HG03139 (cell line): ENCODE results near the gene RNU1-3.
"Not testable (repeated sequence)": the region's sequence is repeated elsewhere in the genome, so short reads cannot be mapped to it uniquely, and the experiment has no call there.

Experiments used
- ATAC-seq: cut with Tn5 transposase; IDR thresholded peaks from one replicate; pipeline ENCODE4 v1.9.1; 2021; ENCODE audit not compliant: unreplicated experiment

The RNU1-3 gene

GRCh38 chr1:16639091-16640031 lies 27.4 kb downstream of the RNU1-3 start:
- not testable (repeated sequence) for ATAC-seq

- ATAC-seq = not testable (repeated sequence)
Observed at GRCh38 chr1:16637941-16638778, 28.6 kb downstream of the RNU1-3 start.

- ATAC-seq = not testable (repeated sequence)
Observed at GRCh38 chr1:16636551-16637195, 30.1 kb downstream of the RNU1-3 start.

- ATAC-seq = not testable (repeated sequence)
Observed at GRCh38 chr1:16635959-16636358, 30.8 kb downstream of the RNU1-3 start.

GRCh38 chr1:16633540-16634282 lies 33.0 kb downstream of the RNU1-3 start:
- ATAC-seq = not testable (repeated sequence)

- ATAC-seq = not testable (repeated sequence)
Observed at GRCh38 chr1:16632044-16632850, 34.5 kb downstream of the RNU1-3 start.

DNA sequence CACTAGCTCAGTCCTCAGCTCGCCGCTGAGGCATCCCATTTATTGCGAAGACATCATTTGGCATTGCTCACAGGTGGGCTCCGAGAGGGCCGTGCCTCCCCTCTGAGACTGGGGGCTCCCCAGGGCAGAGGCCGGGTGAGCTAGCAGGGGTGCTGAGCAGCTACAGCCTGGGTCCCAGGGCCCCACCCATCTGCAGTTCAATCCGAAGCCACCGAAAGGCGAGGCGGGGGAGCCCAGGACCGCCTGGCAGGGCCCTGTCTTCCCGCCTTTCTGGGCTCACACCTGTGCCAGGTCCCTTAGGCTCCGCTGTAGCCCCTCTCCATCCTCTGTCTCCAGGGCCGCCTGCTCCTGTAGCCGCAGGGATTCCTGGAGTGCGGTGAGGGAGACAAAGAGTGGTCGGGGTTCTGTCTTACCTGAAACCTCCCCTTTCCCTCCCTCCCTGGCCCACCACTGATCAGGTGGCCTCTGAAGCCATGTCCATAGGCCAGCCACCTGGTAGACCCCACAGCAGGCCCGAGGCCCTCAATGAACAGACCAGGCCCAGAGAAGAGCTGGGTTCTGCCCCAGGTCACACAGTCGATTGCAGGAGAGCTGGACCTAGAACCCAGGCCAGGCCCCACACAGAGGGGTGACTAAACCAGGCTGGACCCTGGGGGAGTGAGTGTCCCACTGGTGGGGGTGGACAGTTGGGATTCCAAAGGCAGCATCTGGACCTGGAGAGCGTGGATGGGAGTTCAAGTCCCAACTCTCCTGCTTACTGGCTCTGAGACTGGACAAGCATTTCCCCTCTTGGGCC lies 35.3 kb downstream of the RNU1-3 start:
- no peak for ATAC-seq

DNA sequence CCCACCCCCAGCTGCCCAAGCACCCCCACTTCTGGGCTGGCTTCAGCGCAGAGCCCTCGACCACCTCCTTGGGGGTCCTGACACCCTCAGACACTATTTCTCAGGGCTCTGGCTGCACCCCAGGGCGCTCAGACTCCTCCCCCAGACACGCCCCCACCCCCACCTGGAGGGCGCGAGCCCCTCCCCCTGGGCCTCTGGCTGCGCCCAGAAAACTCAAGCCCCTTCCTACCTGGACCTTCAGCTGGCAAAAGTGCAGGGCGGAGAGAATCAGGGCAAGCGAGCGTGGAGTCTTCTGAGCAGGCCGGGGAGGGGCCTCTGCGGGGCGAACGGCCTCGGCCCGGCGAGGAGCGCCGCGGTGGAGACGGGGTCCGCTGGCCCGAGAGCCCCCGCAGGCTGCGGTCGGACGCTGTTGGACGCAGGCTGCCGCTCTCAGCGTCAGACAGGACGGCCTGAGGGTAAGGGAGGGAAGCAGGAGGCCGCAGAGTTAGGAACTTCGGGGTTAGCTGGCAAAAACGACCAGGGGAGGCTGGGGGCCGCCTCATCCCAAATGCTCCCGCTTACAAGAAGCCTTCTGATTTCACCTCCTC lies 36.0 kb downstream of the RNU1-3 start:
- ATAC-seq = no peak

DNA sequence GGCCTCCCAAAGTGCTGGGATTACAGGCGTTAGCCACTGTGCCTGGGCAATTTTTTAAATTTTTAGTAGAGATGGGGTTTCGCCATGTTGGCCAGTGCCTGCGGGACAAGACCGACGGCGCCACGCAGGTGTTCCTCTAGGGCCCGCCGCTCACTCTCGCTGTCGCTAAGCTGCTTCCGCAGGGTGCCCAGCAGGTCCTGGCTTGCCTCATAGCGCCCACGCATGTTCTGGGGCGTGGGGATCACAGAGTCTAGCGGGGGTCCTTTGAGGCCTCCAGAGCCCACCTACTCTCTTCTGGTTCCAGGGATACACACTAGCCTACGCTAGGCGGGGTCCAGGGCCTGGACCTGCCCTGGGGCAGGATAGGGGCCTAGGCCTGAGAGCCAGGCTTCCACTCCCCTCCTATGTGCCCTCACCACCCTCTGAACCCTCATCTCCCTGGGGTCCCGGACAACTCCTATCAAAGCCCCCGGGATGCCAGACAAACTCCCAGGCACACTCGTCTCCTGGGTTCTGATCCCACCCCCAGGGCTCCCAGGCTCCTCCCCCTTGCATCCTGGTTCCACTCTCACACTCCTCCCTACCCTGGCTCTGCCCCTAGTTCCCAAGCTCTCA lies 36.7 kb downstream of the RNU1-3 start:
- ATAC-seq = not testable (repeated sequence)

DNA sequence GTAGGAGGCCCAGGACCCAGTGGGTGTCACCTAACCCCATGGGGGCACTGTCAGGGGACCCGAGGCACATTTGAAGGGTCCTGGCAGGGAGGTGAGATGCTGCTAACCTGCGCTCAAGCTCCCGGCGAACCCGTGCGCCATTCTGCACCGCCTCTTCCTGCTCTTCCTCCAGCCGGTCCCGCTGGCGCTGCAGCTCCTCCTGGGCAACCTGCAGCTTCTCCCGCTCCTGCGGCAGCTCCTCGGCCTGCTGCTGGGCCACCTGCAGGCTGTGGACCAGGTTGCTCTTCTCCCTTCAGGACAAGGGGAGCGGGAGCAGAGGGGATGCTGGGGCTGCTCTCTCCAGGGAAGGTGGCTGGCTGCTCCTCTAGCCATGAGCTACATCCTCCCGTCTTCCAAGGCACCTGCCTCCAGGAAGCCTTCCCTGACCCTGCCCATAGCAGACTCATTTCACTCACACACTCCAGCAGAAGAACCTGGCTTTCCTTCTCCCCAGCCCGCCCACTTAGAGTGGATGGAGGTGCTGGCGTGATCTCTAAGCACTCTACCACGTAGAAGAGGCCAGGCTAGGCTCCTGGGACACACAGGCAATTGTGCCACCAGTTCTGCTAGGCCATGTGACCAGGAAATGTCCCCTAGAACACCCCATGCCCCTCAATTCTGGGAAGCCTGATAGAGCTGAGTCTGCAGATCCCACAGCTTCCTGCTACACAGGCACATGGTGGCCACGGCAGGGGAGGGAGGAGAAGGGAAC lies 38.2 kb downstream of the RNU1-3 start:
- ATAC-seq = no peak

GRCh38 chr1:16626409-16626983 lies 40.3 kb downstream of the RNU1-3 start:
- ATAC-seq = not testable (repeated sequence)

DNA sequence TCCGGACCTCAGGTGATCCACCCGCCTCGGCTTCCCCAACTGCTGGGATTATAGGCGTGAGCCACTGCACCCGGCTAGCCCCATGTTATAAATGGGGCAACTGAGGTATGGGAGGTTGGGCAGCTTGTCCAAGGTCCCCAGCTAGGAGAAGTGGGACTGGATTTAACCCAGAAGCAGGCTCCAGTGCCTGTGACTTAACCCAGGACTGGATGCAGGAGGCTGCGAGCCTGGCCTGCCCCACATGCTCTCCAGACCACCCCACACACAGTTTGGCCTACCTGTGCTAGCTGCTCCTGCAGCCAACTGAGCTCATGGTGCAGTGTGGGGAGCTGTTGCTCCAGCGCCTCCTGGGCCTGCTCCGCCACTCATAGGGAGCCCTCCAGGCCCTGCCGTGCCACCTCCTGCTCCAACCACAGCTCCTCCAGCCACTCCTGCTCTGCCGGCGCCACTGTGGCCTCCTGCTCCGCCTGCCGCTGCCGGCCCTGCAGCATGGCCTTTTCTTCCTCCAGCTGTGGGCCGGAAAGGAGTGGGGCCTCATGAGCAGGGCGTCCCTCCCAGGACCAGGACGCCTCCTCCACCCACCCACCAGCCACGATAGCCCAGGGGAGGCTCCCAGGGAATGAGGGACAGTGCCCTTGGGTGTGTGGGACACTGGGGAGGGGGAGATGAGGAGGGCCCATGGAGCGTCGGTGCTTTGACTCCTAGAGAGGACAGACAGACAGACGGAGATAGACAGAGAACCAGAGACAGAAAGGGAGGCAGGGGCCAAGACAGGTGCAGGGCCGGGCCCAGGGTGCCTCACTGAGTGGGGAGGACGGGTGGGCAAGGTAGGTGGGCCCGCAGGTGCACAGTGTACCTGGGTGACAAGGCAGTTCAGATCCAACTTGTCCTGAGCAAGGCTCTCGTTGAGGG lies 41.0 kb downstream of the RNU1-3 start:
- ATAC-seq = no peak

GRCh38 chr1:16623812-16624719 lies 42.7 kb downstream of the RNU1-3 start:
- ATAC-seq = not testable (repeated sequence)

DNA sequence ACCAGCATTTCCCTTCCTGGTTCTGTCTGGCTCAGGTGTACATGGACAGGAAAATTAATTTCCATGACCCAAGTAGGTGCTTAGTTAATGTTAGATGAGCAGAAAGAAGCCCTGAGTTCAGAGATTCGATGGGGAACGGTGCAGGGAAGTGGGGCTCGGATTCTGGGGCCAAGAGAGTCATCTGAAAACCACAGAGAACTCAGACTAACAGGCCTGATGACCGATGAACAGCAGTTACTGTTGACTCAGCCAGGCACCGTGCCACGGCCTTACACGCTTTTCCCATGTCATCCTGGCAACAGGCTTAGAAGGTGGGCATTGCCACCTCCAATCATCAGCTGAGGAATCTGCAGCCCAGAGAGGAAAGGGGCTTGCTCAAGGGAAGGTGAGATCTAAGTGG lies 43.4 kb downstream of the RNU1-3 start:
- not testable (repeated sequence) for ATAC-seq
